Hypothalamus (tissue), 51 donors: ENCODE measurements around the gene CUEDC1.
A peak's percentile ranks its signal among the peaks of the same experiment; 100 is the strongest.
"Not testable (repeated sequence)": the region's sequence is repeated elsewhere in the genome, so short reads cannot be mapped to it uniquely, and the experiment has no call there.

ENCODE experiments used
- DNase-seq, 51 donors: peaks; one replicate each; lab custom pipeline; 2025; lab: John Stamatoyannopoulos, UW

CUEDC1 gene

DNA sequence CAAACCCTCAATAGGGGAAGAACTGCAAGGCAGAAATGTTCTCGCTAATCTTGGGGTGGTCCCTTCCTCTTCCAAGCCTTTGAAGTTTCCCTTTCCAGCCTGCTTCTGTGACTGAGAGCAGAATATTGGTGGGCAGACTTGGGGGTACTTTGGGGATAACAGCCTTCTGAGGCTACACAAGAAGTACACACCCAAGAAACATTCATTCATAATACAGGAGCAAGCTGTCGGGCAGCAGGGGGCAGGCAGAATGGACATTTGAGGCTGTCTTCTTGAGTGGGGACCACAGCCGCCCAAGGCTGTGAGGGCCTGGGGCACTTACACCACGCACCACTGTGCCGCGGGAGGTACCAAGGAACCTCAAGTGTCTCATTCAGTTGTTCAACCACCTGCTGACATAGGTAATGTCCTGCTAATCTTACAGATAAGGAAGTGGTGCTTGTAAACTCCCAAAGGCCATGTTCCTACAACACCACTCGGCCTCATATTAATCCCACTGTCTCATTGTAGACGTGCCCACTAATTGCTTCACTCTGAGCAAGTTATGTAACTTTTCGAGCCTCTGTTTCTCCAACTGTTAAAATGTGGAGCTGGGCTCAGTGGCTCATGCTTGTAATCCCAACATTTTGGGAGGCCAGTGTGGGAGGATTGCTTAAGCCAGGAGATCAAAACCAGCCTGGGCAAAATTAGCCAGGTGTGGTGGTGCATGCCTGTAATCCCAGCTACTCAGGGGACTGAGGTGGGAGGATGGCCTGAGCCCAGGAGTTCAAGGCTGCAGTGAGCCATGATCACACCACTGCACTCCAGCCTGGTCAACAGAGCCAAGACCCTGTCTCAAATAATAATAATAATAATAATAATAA is 102.9 kb downstream of the CUEDC1 start:
- no peak for DNase-seq

- DNase-seq: peak; percentile 65 to 99 (median 97)
These were observed 105.1 kb downstream of the CUEDC1 start, which contains the start of gene MRPS23 for GRCh38 chr17:57849874-57850754. Gene MRPS23, minus strand, starts transcription at chr17:57850044. Its CDS starts 34 bp downstream, at chr17:57850010.

DNA sequence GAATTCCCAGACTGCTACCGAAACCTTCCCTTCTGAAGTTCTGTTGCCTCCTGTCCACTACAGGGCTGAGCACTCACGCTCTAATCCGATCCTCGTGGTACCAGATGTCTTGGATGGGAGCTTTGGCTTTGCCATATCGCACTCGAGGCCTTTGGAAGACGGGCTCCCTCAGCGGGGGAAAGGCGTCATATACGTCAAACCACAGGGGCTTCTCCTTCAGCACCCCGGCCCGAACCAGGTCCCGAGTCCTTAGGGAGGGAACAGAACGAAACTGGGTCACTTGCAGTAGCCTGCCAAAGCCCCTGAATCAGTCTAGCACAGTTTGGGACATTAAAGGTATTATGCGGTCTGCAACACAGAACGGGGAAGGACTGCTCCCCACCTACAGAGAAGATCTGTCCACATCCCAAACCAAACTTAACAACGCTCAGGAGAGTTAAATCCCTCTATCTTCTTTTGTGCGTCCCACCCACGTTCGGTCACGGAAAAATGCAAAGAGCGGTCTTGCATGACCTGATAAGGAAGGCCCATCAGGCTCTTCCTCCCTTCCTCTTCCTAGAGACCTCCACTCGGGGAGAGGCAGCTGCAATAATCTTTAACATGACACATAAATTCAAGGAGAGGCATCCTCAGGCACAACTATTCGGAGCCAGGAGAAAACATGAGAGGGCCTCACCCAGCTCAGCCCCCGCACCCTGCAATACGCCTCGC is 105.9 kb downstream of the CUEDC1 start:
- no peak for DNase-seq

DNA sequence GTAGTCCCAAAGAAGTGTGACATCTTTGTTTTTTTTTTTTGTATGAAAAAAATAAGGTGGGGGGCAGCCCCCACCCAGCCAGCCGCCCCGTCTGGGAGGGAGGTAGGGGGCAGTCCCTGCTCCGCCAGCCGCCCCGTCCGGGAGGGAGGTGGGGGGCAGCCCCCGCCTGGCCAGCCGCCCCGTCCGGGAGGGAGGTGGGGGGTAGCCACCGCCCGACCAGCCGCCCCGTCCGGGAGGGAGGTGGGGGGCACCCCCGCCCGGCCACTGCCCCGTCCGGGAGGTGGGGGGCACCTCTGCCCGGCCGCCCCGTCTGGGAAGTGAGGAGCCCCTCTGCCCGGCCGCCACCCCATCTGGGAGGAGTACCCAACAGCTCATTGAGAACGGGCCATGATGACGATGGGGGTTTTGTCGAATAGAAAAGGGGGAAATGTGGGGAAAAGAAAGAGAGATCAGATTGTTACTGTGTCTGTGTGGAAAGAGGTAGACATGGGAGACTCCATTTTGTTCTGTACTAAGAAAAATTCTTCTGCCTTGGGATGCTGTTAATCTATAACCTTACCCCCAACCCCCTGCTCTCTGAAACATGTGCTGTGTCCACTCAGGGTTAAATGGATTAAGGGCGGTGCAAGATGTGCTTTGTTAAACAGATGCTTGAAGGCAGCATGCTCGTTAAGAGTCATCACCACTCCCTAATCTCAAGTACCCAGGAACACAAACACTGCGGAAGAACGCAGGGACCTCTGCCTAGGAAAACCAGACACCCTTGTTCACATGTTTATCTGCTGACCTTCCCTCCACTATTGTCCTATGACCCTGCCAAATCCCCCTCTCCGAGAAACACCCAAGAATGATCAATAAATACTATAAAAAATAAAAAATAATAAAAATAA is 108.9 kb downstream of the CUEDC1 start:
- not testable (repeated sequence) for DNase-seq

DNA sequence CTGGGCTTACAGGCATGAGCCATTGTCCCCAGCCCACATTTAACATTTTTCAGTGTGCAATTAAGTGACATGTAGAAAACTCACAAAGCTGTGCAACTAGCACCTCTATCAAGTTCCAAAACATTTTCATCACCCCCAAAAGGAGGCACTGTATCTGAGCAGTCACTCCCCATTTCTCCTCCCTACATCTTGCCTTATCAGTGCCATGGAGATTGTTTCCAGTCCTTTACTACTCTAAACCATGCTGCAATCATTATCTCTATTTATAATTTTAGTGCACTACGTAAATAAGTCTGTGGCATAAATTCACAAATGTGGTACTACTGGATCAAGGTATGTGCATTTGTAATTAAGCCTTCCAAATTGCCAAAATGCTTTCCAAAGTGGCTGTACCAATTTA is 112.9 kb downstream of the CUEDC1 start:
- DNase-seq: no peak

GRCh38 chr17:57839571-57839923 is 115.7 kb downstream of the CUEDC1 start:
- no peak for DNase-seq

GRCh38 chr17:57838857-57839570 is 116.2 kb downstream of the CUEDC1 start:
- no peak for DNase-seq

- no peak for DNase-seq
These were observed 116.8 kb downstream of the CUEDC1 start for GRCh38 chr17:57838453-57838852.

DNA sequence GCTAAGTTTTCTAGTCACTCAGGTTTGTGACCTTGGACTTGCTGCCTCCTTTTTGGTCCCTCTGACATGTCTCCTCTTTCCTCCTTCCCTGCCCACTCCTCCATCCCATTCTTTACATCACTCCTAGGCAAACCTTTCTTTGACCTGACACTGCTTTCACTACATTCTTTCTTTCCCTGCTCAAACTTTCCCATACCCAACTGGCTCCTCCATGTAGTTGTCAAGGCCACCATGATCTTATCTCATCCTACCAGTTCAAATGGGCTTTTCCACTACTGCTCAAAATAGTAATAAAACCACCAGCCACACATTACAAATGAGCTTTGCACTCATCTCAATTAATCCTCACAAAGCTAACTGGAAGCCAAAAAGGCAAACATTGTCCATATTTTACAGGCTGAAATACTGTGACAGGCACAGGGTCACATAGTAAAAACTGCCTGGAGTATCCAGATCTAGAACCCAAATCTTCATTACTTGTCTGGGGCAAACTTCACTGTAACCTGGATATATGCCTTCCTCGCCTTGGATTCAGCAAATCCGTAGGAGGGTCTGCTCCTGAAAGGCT is 119.8 kb downstream of the CUEDC1 start:
- DNase-seq: no peak

- peak in 16 of 51 donors; percentile 12 to 81 (median 35) for DNase-seq
These were observed 121.0 kb downstream of the CUEDC1 start for GRCh38 chr17:57834146-57834741.

- DNase-seq: peak in 35 of 51 donors; percentile 14 to 80 (median 58)
These were observed 121.9 kb downstream of the CUEDC1 start for GRCh38 chr17:57833179-57833939.

DNA sequence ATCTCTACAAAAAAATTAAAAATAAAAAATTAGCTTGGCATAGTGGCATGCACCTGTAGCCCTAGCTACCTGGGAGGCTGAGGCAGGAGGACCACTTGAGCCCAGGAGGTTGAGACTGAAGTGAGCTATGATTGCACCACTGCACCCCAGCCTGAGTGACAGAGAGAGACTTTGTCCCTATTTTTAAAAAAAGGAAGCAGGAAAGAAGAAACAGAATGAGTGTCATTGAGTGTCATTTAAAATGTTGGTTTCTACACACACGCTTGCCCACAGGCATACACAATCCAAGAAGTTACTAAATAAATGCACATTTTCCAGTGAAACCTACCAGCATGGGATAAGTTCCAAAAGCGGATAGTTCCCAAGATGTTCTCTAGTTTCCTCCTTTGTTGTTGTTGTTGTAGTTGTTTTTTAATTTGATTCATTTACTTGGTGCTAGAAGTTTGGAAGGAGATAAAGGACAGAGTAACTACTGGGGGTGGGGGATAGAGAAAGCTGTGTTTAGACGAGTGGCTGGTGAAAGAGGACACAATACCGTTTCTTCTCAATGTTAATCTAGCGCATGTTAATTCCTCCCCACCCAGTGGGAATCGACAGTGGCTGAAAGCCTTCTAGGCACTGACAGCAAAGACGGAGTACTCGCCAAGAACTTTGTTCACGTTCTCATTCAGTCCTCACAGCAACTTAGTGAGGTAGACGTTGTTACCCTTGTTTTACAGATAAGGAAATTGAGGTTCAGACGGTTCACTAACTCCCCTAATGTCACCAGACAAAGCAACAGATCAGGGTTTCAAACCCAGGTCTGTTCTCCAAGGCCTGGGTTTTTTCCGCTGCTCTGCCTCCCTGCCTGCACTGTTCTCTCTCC is 122.7 kb downstream of the CUEDC1 start:
- no peak for DNase-seq

DNA sequence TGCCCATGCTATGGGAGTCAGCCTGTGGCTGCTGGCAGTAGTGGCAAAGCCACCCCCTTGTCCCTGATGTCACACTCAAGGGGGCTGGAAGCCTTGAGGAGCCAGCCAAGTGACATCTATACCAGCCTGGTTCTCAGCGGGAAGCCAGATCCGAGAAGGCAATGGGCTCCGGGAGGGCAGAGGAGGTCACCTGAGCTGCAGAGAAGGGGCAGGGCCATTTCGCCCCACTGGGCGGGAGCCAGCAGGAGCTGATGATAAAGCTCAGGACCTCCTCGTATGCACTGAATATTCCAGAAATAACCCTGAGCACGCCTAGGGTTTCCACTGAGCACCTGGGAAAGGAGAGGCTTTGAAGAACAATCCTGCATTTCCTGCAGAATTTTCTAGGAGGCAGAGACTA is 124.3 kb downstream of the CUEDC1 start:
- no peak for DNase-seq

DNA sequence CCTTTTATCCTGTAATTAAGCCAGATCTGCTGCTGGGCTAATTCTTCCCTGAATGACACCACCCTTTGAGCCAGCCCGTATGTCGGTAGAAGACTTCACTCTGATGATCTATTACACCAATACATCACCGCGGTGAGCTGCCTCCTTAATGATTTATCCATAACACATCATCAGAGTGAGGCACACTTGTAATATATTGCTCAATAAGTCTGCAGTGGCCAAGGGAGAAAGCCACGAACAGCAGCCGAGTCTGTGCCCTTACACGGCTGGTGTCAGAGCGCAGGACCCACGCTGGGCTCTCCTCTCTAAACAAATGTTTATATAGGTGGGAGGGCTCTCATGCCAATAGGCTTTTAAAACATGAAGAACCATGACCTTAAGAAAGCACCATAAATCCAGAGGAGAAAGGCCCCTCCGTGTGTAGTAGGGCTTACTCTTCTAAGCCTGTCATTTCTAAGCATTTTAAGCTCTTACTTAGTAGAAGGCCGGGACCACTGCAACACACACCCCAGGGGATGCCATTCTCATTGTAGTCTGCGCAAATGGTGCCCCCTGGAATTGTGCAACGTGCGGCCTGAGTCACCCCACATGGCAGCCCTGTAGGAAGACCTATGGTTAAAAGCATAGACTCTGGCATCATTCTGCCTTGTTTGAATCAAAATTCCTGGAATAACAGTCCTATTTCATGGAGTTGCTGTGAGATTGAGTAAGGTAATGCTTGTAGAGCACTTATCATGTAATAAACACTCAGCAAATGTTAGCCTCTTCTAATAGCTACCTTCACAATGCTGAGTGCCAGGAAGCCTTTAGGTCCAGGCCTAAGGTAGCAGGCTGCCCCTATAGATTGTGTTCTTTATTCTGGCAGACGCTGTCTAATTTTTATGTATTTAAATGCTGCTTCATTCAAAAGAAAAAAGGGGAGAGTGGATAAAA is 131.5 kb downstream of the CUEDC1 start:
- no peak for DNase-seq

DNA sequence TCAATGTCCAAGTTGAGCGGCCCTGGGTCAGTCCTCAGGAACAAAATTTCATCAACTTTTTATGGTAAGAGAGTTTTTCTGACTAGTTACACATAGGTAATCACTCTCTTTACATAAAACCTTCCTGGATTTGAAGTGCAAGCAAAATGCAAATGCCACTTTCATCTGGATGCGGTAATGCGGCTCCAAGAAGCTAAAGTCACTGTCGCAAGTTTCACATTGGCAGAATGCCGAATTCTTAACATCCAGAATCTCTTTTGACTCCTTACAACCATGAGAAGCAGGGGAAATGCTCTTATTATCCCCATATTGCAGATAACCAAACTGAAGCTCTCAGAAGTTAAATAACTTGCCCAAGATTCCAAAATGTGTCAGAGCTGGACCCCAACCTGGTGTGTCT is 135.3 kb downstream of the CUEDC1 start:
- no peak for DNase-seq

DNA sequence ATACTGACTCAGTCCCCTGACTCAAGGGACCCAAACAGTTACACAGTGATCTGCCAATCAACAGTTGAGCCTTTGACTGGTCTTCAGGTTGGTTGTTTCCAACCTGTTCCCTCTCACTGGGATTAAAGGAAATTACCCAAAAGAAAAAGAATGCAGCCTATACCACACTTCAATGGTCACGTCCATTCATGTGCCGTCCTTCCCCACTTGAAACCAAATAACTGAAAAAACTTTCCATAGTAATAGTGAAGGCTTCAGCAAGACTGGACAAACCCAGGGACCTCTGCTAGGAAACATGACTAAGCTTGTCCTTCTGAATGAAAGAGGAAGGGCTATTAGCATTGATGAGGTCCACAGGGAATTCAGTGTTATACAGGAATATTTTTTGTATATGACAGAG is 135.9 kb downstream of the CUEDC1 start:
- no peak for DNase-seq
